HCT116 (cell line): Measurements from ENCODE around the gene PARG. TPM values are rescaled to one million over a fixed set of nuclear protein-coding genes. Genes with fewer than 3 reads are reported as not detected.

Experiments used
- ATAC-seq: fragments of 200-7000 bp; cut with Tn5 transposase; 2 replicates; pipeline ENCODE4 v1.9.1; 2020; ENCODE audit warnings: mild to moderate bottlenecking, moderate library complexity
- BruUV-seq: library from RNA; stranded (reverse); fragments of 400-500 nt; replicated peaks from 2 replicates; lab custom pipeline; 2021; lab: Mats Ljungman, UMichigan
- CTCF ChIA-PET: fragments of 300-600 bp; sonication (Branson Sonifier 250); formaldehyde crosslinking; loops from one replicate; lab custom pipeline; 2021; ENCODE audit warnings: antibody characterized with exemption; lab: Charles Lee
- POLR2A ChIA-PET: fragments of 300-600, 350-600 bp; sonication (Branson Sonifier 250); formaldehyde crosslinking; loops from one replicate; lab custom pipeline; 2021; ENCODE audit warnings: antibody characterized with exemption; lab: Charles Lee
- RAD21 ChIA-PET, 2 experiments: fragments of 300-600 bp; sonication (Branson Sonifier 250); formaldehyde crosslinking; loops; one replicate each; lab custom pipeline; 2023; ENCODE audit warnings: low total read pairs in 2 of 2; ENCODE audit not compliant: uncharacterized antibody in 2 of 2, unreplicated experiment in 2 of 2, low non-redundant PET in 1 of 2; lab: Charles Lee
- DNase-seq: peaks from one replicate; pipeline ENCODE4 v3.0.0-alpha.2; 2010; ENCODE audit warnings: low read depth, low spot score
- H2AFZ ChIP-seq: fragments of 200-600 bp; shearing (Covaris generic), sonication (generic); 2 replicates; pipeline ENCODE4 v1.6.1; 2017; ENCODE audit warnings: low read depth, mixed run types, mixed read lengths, antibody characterized with exemption, low read length; ENCODE audit not compliant: poor library complexity, severe bottlenecking
- H3K27ac ChIP-seq: 2 replicates; pipeline ENCODE4 v1.5.1; 2012; ENCODE audit warnings: low read depth, low read length
- H3K27me3 ChIP-seq: fragments of 200-600 bp; sonication (generic); 2 replicates; pipeline ENCODE4 v1.6.1; 2016; ENCODE audit warnings: mixed run types, low read length, mixed read lengths; ENCODE audit not compliant: insufficient read depth
- H3K36me3 ChIP-seq, 2 experiments: fragments of 200-500 bp in 1 of 2; fragments of 200-600 bp in 1 of 2; sonication (Bioruptor generic) in 1 of 2; sonication (generic) in 1 of 2; 2 replicates each; pipeline versions ENCODE4 v1.5.1 to v1.6.1; 2014 to 2016; ENCODE audit warnings: low read length in 2 of 2, inconsistent platforms in 1 of 2, mixed read lengths in 1 of 2, mixed run types in 1 of 2; ENCODE audit not compliant: insufficient read depth in 2 of 2, control insufficient read depth in 1 of 2
- H3K4me1 ChIP-seq, 2 experiments: fragments of 200-600 bp in 1 of 2; sonication (generic) in 1 of 2; 2 replicates each; pipeline versions ENCODE4 v1.5.1 to v1.6.1; 2012 to 2017; ENCODE audit warnings: low read length in 2 of 2, inconsistent platforms in 1 of 2, mild to moderate bottlenecking in 1 of 2, mixed read lengths in 1 of 2, mixed run types in 1 of 2, moderate library complexity in 1 of 2; ENCODE audit not compliant: insufficient read depth in 2 of 2, control insufficient read depth in 1 of 2
- H3K4me2 ChIP-seq: fragments of 200-600 bp; sonication (generic); 2 replicates; pipeline ENCODE4 v1.6.1; 2017; ENCODE audit warnings: mixed run types, low read length, mixed read lengths
- H3K4me3 ChIP-seq, 2 experiments: fragments of 200-600 bp in 1 of 2; sonication (generic) in 1 of 2; replicated peaks in 1 of 2; 2 replicates each; pipeline ENCODE4 v1.5.1; 2011 to 2016; ENCODE audit warnings: low read length in 2 of 2, control low read depth in 1 of 2, low read depth in 1 of 2, mild to moderate bottlenecking in 1 of 2, mixed read lengths in 1 of 2, mixed run types in 1 of 2
- H3K79me2 ChIP-seq: fragments of 200-600 bp; sonication (generic); 2 replicates; pipeline ENCODE4 v1.6.1; 2017; ENCODE audit warnings: mild to moderate bottlenecking, mixed run types, low read length, moderate library complexity, mixed read lengths; ENCODE audit not compliant: insufficient read depth
- H3K9ac ChIP-seq: fragments of 200-600 bp; sonication (generic); 2 replicates; pipeline ENCODE4 v1.6.1; 2016; ENCODE audit warnings: low read length, mixed read lengths
- H3K9me2 ChIP-seq: fragments of 200-600 bp; sonication (generic), shearing (Covaris generic); 2 replicates; pipeline ENCODE4 v1.6.1; 2017; ENCODE audit warnings: mixed run types, mild to moderate bottlenecking, moderate library complexity; ENCODE audit not compliant: insufficient read depth
- H3K9me3 ChIP-seq, 2 experiments: fragments of 200-500 bp in 1 of 2; fragments of 200-600 bp in 1 of 2; sonication (Bioruptor generic) in 1 of 2; sonication (generic) in 1 of 2; 2 replicates each; pipeline ENCODE4 v1.6.1; 2014 to 2017; ENCODE audit warnings: low read length in 2 of 2, mixed read lengths in 2 of 2, inconsistent platforms in 1 of 2, low read depth in 1 of 2, mild to moderate bottlenecking in 1 of 2, mixed run types in 1 of 2, moderate library complexity in 1 of 2; ENCODE audit not compliant: control insufficient read depth in 1 of 2, insufficient read depth in 1 of 2
- H4K20me1 ChIP-seq: fragments of 200-600 bp; sonication (generic), shearing (Covaris generic); 2 replicates; pipeline ENCODE4 v1.6.1; 2017; ENCODE audit warnings: mixed run types, mild to moderate bottlenecking, moderate library complexity; ENCODE audit not compliant: insufficient read depth
- ELF1 ChIP-seq: IDR thresholded peaks from 2 replicates; pipeline ENCODE4 v1.6.1; 2012; ENCODE audit warnings: low read depth, borderline replicate concordance
- EZH2phosphoT487 ChIP-seq: fragments of 200-600 bp; IDR thresholded peaks from 2 replicates; pipeline ENCODE4 v1.6.1; 2018; ENCODE audit warnings: antibody characterized with exemption, borderline replicate concordance
- MAX ChIP-seq: IDR thresholded peaks from 2 replicates; pipeline ENCODE4 v1.6.1; 2012
- POLR2A ChIP-seq: IDR thresholded peaks from 2 replicates; pipeline ENCODE4 v1.7.0; 2011; ENCODE audit warnings: borderline replicate concordance; ENCODE audit not compliant: insufficient read depth, insufficient read length; ENCODE audit errors: extremely low read depth
- POLR2AphosphoS5 ChIP-seq: IDR thresholded peaks from 2 replicates; pipeline ENCODE4 v1.6.1; 2011; ENCODE audit warnings: mild to moderate bottlenecking, low read depth, low read length, moderate library complexity
- SP1 ChIP-seq: IDR thresholded peaks from 2 replicates; pipeline ENCODE4 v1.6.1; 2012; ENCODE audit warnings: low read depth
- TCF7L2 ChIP-seq: IDR thresholded peaks from 2 replicates; pipeline ENCODE4 v1.7.0; 2011; ENCODE audit warnings: borderline replicate concordance, inconsistent platforms; ENCODE audit not compliant: insufficient read depth, insufficient read length; ENCODE audit errors: extremely low read depth
- ZFX ChIP-seq: fragments of 450-650 bp; IDR thresholded peaks from 2 replicates; pipeline ENCODE4 v1.6.1; 2017
- intact Hi-C: fragments of 100-400 bp; cut with micrococcal nuclease; formaldehyde crosslinking; loops from 2 replicates; pipeline ENCODE4 v1.10.0; 2022
- total RNA-seq: library from RNA; stranded (reverse); gene quantifications from one replicate; pipeline ENCODE4 v1.2.1, GENCODE V29; 2021; ENCODE audit not compliant: unreplicated experiment

The PARG gene
- total RNA-seq, 1 experiment from 2014 or later: 30.4 TPM

- ChIA-PET RAD21 (no interaction called here), CTCF (no interaction called here), POLR2A (no interaction called here)
- no peaks in the 10 kb centered on the region for H3K79me2 ChIP-seq
- intact Hi-C loops: no loop called here
- DNase-seq: no peak
- peaks cover 0 to 7% of the 10 kb centered on the region in 2 experiments; a peak in 1 of 4 replicates for H3K36me3 ChIP-seq
- H3K27me3 ChIP-seq: no peaks in the 10 kb centered on the region
- BruUV-seq: no TSS peak
- H3K9me2 ChIP-seq: no peaks in the 10 kb centered on the region
- no peak overlapping the region for H3K27ac ChIP-seq
- 0 out of 2 replicates have a peak, but pooled peaks cover 3% of the 10 kb centered on the region for H4K20me1 ChIP-seq
- H3K4me1 ChIP-seq: peaks cover 11 to 14% of the 10 kb centered on the region in 2 experiments; a peak in 3 of 4 replicates
- no peaks in the 10 kb centered on the region for H3K9me3 ChIP-seq
- no peak overlapping the region for H3K9ac ChIP-seq
- no peak for TF ChIP-seq TCF7L2
- H3K4me2 ChIP-seq: no peak overlapping the region
- H3K4me3 ChIP-seq: no peak overlapping the region
- H2AFZ ChIP-seq: no peak overlapping the region
- no peak for ATAC-seq
Observed at GRCh38 chr10:49830016-49830415, 111.8 kb downstream of the PARG start.

GRCh38 chr10:49827297-49827696 is 114.5 kb downstream of the PARG start:
- Histone ChIP-seq H3K79me2 (no peaks in the 10 kb centered on the region), H3K4me2 (no peak overlapping the region), H3K9ac (no peak overlapping the region), H3K4me3 (no peak overlapping the region), H3K4me1 (peaks cover 6 to 13% of the 10 kb centered on the region in 2 experiments; a peak in 3 of 4 replicates), H3K27me3 (no peaks in the 10 kb centered on the region), H3K9me2 (no peaks in the 10 kb centered on the region), H2AFZ (no peak overlapping the region), H3K27ac (no peak overlapping the region), H3K36me3 (0 out of 4 replicates have a peak, but pooled peaks cover 0 to 2% of the 10 kb centered on the region in 2 experiments), H3K9me3 (no peaks in the 10 kb centered on the region), H4K20me1 (no peaks in the 10 kb centered on the region)
- DNase-seq: no peak
- BruUV-seq: no TSS peak
- CTCF ChIA-PET: no interaction called here
- TF ChIP-seq SP1: no peak
- no peak for TF ChIP-seq ELF1
- TF ChIP-seq ZFX: no peak
- no peak for TF ChIP-seq EZH2phosphoT487
- TF ChIP-seq POLR2AphosphoS5: no peak
- no peak for TF ChIP-seq MAX
- TF ChIP-seq POLR2A: no peak
- intact Hi-C loops: no loop called here
- POLR2A ChIA-PET: no interaction called here
- RAD21 ChIA-PET: no interaction called here
- no peak for ATAC-seq
